GM21367 (cell line): ENCODE results near the gene TMOD4.

Source experiments
- ATAC-seq: cut with Tn5 transposase; IDR thresholded peaks from one replicate; pipeline ENCODE4 v1.9.1; 2021; ENCODE audit not compliant: unreplicated experiment

The TMOD4 gene

DNA sequence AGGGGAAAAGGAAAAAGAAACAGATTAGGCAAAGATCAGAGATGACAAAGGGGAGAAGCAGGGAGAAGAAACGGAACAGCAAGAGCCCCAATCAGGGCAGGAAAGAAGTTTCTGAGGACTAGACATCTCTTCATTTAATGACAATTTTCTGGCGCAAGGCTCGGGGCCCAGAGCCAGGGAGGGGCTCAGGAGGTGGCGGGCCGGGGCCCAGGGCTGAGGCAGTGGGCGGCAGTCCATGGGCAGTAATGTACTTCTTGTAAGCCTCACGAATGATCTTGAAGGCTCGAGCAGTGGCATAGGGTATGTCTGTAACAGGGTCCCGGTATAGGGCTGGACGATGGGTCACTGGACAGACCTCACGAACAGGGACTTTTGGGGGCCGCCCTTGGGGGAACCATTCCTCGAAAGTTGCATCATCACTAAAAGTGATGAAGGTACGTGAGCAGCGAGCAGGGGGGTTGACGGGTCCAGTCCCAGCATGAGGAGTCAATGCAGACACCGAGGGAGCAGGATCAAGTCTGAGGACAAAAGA, 799 bp upstream of the TMOD4 start:
- no peak for ATAC-seq

DNA sequence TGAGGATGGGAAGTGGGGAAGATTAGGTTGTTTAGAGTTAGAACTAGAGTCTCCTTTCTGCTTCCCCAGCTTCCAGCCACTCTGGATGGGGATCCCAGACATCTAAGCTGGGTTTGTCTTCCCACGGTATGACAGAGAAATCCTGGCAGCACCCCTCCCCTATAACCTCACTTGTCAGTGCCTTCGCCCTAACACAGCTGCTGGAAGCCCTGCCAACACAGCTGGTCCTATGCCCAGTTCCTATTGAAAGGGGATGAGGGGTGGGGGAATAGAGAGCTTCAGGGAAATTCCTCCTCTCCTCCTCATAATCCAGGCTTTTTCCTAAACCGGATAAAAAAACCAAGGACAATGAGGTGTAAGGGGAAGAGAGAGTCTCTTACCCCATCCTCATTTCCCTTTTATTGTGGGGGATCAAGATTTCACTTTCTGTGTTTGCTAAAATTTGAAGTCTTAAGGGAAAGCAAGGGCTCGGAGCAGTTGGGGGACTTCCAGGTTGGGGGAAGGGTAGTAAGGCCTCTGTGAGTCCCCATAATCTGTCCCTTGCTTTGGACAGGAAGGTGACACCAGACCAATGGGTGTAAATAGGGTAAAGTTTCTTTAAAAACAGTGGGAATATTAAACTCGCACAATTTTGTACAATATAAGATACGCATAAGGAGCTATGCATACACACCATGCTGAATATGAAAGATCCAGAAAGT, 590 bp downstream of the TMOD4 start:
- no peak for ATAC-seq

DNA sequence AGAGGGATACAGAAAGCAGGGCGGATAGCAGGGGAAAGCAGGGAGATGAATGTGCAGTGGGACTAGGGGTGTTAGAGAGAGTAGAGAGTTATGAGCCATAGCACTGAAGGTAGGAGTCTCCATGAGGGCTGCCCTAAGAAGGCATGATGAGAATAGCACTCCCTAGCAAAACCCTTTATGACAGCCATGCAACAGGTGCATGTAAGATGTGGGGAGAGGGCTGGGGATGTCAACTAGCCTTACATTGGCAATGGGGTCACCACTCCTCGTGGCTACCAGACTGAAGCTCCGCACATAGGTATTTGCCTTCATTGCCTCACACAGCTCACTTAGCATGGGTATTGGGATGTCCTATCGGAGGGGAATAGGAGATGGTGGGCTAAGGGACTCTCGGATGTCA, 4.6 kb downstream of the TMOD4 start:
- ATAC-seq = no peak

DNA sequence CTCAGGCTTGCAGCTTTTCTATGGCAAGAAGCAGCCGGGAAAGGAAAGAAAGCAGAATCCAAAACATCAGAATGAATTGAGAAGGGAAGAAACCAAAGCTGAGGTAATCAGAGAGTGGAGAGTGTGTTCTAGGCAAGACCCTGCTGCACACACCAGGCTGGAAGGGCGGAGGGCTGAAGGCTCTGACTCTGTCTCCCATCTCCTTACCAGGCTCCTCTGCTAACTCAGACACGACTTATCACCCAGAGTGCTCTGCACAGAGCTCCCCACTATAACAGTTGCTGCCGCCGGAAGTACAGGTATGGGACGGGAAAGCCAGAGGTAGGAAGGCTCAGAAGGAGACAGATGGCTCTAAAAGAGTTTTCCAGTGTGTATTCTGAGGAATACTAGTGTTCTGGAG, 8.7 kb downstream of the TMOD4 start:
- no peak for ATAC-seq

DNA sequence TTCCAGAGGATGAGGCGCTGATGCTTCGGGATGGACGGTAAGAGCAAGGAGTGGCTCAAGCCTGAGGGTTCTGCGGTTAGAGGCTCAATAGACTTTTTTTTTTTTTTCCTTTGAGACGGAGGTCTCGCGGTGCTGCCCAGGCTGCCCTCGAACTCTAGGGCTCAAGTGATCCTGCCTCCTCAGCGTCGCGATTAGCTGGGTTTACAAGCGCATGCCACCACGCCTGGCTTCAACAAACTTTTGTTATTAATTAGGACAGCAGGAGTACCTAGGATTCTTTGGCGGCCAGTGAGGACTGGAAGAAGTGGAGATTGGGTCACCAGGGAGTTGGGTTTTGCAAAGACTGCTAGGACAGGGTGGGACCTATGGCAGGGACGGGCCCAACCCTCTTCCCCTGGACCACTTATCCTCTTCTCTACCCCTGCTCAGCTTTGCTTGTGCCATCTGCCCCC, 9.2 kb downstream of the TMOD4 start:
- no peak for ATAC-seq

DNA sequence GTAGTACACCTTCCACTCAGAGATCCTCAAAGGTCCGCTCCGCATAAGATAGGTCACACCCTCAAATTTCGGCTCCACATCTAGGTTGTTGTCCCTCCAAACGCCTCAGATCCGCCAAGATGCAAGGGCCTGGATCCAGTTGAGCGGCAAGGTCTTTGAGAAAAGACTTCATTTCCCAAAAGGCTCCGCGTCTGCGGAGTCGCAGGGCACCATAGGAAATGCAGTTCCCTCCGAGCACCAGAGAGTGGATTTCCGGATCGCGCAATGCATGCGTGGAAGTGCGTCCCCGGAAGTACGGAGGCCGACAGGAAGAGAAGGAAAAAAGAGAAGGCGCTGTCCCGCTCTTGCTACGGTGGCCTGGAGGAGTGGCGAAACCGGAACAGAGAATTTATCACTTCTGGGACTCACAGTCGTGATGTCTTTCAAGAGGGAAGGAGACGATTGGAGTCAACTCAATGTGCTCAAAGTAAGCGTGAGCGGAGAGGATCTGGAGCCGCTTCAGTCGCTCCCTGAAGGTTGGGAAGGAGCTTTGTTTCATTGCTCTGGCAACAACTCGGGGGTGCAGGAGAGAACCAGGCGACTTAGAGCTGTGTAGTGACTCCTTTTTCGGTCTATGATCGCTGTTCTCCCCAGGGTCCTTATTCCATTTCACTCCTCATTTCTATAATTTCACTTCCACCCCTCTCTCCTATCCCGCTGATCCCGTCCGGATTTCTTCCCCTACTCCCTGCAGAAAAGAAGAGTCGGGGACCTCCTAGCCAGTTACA, 9.9 kb downstream of the TMOD4 start, which contains the start of the genes LYSMD1 and SCNM1:
TSS of gene LYSMD1 (minus strand) at position 165 of the 767 bp plus-strand sequence. CDS start 644 bp downstream, outside the sequence.
TSS of gene SCNM1 (plus strand) at position 407 of the 767 bp plus-strand sequence. CDS start at position 416, 9 bp downstream.
- peak; percentile 77 for ATAC-seq

DNA sequence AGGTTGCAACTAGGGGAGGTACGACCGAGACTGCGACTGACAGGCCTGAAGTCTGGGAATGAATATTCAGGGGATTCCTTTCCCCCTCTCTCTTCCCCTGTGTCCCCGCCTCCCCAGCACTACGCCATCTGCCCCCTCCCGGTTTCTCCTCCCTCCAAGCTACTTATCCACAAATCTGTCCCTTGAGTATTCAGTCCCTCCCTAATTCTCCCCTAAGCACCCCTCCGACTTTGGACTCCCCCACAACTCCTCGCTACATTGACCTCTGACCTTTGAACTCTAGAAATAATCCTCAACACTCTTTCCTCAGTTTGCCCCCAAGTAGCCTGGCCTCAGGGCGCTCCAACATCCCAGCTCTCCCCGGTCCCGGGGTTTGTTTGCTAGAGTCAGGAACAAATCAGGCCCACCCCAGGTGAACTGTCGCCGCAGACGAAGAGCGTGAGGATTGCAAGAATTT, 10.5 kb downstream of the TMOD4 start:
- ATAC-seq = no peak

DNA sequence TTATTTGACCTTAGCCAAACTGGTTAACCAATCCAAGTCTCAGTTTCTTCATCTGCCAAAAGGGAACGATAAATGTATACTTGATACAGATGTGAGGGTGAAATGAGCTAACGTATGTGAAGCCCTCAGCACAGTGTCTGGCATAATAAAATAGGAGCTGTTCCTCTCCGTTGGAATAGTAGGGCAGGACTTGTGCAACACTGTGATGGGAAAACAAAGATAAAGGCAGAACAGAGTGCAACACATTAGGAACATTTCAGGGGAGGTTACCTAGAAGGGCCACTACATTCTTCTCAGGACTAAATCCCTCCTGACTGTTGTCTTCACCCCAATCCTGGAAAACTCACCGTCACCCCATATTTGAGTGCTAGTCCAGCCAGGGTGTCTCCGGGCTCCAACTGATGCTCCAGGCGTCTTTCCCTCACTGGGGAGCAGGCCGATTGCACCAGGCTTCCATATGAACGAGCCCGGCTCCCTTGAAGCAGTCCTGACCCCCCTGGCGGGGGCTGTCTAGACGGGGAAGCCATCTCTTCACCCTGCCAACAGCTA, 11.0 kb downstream of the TMOD4 start:
- ATAC-seq = no peak

DNA sequence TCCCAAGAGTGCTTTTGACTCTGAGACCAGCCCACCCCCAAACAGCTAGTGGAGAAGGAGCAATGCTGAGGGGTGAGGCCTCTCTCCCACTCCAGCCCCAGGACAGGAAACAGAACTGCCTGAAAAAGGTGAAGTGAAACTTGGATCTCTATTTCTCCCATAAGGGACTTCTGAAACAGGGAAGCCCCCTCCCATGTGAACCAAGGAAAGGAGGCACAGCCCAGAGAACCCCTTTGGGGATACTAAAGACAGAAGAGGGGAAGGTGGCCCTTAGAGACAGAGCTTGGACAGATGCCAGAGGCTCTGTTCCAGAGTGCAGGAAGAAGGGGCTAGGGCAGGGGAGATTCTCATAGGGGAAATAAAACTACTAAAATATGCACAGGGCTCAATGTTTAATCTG, 16.4 kb downstream of the TMOD4 start:
- no peak for ATAC-seq

DNA sequence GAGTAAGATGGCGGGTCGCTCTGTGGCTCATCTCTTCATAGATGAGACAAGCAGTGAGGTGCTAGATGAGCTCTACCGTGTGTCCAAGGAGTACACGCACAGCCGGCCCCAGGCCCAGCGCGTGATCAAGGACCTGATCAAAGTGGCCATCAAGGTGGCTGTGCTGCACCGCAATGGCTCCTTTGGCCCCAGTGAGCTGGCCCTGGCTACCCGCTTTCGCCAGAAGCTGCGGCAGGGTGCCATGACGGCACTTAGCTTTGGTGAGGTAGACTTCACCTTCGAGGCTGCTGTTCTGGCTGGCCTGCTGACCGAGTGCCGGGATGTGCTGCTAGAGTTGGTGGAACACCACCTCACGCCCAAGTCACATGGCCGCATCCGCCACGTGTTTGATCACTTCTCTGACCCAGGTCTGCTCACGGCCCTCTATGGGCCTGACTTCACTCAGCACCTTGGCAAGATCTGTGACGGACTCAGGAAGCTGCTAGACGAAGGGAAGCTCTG, 17.0 kb downstream of the TMOD4 start:
- no peak for ATAC-seq

DNA sequence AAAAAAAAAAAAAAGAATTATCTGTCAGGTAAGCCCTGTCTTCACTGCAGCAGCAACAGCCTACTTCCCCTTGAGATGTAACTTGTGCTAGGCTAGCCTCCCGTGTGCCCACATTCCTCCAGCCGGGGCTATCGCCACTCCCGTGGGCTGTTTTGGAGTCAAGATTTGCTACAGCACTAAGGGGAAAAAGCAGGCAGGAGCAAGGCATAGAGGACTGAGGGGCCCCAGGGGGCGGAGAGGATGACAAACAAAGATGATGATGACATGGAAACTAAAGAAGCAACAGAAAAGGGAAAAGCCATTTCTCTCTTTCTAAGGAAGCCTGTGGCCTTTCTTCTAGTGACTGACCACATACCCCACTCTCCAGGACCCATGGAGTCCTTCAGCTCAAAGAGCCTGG, 17.5 kb downstream of the TMOD4 start:
- ATAC-seq = no peak

DNA sequence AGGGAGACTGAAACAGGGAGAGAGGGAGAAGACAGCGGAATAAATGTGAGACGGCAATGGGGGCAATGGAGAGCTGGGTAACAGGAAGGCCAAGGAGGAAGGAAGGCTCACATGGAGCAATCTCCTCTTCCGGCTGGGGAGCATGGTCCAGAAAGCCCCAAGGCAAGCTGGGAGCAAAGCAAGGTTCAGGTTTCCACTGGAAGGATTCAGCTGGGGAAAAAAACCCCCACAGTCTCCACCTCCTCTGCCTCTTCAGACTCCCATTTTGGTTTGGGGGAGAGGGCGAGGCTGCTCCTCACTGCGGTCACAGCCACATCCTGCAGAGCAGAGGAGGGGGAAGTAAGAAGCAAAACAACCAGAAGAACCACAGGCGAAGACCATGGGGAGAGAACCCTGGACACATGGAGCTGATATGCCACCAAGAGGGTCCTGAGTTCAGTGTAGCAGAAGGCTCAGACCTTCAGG, 18.7 kb downstream of the TMOD4 start:
- ATAC-seq = no peak

DNA sequence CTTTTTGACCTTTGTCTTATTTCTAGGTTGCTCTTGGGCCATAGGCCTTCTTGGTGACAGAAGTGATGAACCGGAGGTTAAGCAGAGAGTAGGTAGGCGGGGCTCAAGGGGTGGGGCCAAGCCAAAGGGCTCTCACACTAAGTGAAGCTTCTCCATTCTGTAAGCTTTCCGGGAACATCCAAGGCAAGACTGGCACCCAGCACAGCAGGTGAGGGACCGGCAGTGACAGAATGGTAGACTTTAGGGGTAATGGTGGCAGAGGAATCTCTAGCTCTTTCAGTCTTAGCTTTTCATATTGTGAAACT, 19.3 kb downstream of the TMOD4 start, which contains the start of gene TNFAIP8L2:
TSS of gene TNFAIP8L2 (plus strand) at position 135 of the 305 bp plus-strand sequence. CDS start 2,049 bp downstream, outside the sequence.
- peak; percentile 39 for ATAC-seq

DNA sequence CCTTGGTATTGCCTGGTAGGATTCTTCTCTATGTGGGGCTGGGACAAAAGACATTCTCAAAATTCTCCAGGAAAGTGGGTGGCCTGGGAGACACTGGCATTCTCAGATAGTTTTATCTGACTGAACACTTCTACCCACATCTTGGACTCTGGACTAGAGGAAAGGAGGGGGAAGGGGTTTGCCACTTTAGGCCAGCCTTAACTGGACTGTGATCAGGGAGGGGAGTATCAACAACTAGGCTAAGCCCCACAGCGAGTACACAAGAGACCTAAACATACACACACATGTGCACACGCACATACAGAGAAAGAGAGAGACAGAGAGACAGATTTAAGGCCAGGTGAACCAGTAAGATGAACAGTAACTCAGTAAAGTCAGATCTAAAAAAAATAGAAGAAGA, 28.1 kb downstream of the TMOD4 start:
- no peak for ATAC-seq

DNA sequence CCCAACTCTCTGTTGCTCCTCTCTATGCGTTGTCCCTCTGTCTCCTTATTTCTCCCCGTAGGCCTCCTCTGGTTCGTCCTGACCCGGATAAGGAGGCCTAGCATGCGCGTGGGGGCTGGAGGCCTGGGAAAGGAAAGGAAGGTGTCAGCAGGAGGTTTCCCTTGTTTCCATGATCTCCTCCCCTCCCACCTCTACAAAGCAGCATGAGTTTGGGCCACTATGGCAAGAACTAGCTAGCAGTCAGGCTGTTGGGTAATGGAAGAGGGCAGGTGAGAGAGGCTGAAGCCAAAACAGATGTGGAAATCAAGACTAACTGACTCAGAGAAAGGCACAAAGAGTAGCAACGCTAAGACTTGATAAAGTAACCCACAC, 28.7 kb downstream of the TMOD4 start:
- ATAC-seq = no peak

DNA sequence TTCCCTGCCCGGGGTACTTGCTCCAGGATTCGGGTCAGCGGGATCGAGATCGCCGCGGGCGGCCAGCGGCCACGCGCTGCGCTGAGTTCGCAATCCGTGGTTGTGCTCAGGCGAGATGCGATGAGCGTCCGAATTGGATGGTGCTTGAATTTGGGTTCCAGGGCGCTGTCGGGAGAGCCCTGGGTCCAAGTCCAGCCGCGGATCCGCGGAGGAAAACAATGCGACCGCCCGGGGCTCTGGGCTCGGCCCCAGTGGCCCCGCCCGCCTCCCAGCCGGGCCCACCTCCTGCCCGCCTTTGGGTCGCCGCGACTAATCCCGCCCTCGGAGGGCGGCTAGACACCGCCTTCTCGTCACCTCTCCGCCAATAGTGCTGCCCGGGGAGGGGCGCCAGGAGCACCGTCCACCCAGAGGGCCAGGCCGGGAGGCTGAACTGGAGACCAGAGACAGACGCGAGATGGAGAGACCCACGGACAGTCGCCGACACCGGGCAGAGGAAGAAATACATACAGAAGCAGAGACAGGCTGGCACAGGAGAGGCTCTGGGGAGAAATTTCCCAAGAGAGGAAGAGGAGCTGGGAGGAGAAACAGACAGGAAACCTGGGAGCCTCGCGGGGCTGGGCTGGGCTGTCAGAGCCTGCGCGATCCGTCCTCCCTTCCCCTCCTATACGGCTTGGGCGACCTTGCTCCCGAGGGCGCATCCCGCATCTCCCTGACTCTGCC, 29.2 kb downstream of the TMOD4 start, which contains the start of gene SEMA6C:
TSS of gene SEMA6C (minus strand) at position 220 of the 720 bp plus-strand sequence. CDS start 4,010 bp downstream, outside the sequence.
- ATAC-seq = peak; percentile 95

DNA sequence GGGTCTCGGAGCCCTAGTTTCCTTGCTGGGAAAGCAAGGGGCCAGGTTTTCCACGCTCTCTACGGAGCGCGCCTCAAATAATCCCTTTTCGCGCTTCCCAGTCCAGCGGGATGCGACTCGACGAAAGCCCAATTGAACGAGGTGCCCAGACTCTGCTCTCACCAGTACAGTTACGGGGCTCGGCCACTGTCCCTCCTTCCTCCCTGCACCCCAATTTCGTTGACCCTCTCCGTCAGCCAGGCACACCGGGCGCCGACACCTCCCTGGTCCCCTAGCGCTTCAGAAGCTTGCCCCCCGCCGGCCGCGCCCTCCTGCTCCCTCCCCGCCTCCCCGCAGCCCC, 29.7 kb downstream of the TMOD4 start:
- no peak for ATAC-seq

DNA sequence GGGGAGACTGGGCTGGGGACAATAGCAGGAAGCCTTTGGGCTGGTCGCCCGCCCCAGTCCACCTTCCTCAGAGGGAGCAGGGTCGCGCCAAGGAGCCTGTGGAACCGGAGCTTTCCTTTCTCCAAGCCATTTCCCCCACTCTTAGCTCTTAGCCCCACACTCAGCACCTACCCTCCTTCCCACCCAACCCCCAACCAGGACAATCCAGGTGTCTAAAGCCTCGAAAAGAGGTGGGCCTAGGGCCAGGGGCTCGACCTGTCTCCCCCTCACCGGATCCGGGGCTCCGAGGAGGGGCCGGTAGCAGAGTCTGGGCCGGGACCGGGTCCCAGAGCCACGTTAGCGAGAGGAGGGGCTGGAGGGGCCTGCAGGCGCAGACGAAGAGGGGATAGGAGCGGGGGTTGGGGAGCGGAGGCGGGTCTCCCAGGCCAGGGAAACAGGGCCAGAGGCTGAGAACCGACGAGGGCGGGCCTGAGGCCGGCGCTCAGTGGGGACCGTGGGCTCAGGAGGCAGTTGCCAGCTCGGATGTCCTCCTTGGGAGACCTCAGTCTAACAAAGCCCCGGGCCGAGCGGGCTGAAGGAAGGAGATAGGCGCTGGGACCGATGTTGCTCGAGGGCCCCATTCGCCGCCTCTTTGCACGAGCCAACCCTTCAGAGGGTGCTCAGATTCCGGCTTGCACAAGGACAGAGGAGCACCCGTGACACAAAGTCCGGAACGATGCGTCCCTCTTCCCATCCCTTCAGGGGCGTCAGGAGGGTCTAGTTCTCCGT, 30.3 kb downstream of the TMOD4 start:
- no peak for ATAC-seq

DNA sequence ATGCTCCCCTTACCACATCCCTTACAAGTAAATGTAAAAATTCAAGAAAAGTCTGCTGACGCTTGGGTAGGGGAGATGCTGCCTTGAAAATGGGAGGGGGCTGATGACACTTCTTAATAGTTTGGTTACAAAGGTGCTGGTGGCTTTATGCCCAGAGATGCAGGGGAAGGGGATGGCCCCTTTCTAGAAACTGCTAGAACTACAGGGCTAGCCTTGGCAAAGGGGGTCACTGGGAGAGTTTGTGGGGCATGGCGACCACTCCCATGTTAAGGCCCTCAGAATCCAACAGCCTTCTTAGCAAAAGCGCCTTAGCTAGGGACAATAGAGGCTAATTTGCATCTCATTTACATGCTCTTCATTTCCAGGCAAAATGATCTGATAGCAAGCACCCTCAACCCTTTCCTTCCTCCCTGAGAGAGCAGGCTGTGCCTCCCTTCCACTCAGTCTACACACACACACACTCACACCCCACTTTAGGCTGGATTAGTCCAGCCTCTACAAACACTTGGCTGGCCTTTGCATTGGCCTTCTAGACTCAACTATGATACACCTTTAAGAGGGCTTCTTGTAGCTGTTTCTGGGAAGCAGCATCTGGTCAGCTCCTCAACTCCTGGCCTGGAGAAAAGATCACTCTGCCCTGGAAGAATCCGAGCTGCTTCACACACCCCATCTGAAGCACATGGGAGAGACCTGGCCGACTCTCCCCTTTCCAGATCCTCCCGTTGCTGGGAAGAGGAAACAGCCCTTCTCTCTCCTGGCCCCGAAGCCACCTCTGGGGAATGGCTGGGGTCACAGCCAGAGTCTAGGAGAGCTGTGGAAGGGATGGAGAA, 31.1 kb downstream of the TMOD4 start:
- ATAC-seq = no peak
